Stimulated activated CD8-positive, alpha-beta memory T cell treated with anti-CD3 and anti-CD28 coated beads, Interleukin-7, amount 100 ng/mL, for 48 hours (primary cell): Measurements from ENCODE around the gene NIP7.

Source experiments
- DNase-seq, 2 donors: peaks; one replicate each; pipeline ENCODE4 v3.0.0-alpha.2; 2020; ENCODE audit warnings: low read depth in 1 of 2; ENCODE audit errors: extremely low read depth in 1 of 2

Gene NIP7

DNA sequence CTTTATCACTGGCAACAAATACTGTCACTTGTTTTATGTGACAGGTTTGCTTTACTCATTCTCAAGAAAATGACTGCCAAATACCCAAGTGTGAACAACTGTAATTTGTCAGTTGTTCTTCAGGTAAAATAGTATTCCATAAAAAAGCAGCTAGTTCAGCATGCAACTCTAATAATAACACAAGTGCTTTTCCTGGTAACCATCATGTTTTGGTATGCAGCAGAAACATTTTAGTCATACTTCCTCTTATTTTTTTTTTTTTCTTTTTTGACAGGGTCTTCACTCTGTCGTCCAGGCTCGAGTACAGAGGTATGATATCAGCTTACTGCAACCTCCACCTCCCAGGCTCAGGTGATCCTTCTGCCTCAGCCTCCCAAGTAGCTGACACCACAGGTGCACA, 41.7 kb downstream of the NIP7 start:
- DNase-seq: no peak

DNA sequence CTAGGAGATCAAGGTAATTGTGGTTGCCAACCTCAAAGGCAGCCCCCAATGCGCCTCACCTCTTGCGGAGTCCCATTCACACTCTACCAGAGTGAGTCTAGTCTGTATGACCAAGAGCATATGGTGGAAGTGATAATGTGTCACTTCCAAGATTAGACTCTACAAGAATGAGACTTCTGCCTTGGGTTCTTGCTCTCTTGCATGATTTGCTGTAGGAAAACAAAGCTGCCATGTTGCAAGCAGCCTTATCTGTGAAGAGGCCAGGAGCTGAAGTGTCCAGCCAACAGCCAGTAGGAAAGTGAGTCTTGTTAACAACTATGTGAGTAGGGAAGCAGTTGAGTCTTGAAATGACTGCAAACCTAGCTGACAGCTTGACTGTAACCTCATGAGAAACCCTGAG, 42.8 kb downstream of the NIP7 start:
- DNase-seq: no peak

DNA sequence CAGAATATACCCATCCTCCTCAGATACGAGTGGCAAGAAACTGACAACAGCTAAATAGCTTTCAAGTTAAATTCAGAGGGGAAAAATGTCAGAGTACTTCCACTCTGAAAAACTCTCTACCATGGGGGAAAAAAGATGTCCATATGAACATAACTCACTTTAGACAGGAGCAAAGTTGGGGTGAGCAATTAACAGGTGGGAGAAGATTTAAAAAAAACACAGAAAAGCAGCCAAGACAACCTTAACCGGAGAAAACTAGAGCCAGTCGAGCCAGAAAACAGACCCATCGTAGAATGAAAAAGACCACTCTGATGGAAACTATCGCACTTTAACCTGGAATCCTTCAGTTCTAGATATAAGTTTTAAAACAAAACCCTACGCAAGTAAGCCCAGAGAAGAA, 45.4 kb downstream of the NIP7 start:
- DNase-seq: no peak

DNA sequence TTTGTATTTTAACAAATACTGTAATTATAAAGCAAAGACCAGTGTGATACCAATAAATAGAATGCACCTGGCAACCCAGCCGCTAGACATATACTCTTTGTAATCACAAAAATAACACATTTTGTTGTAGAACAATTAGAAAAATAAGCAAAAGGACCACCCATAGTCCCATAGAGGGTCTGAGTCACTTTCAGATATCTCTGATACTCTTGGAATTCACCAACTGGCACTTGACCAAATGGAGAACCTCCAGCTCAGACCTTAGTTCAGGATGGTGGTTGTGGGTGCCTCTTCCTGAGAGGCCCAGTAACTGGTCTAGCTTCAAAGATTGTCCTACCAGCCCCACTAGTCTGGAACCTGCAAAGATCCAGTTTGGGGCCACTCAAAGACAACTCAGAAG, 47.0 kb downstream of the NIP7 start:
- no peak for DNase-seq
